Measurements from ENCODE around the gene GBE1. TPM values are rescaled to one million over a fixed set of nuclear protein-coding genes. Genes with fewer than 3 reads are reported as not detected.

The GBE1 gene
- total and polyA plus RNA-seq, 10 of the 15 experiments (the other 5 are each of a cell fraction or from before 2014, with no cell fraction given): 21.4 to 62.2 (median 41.5) TPM

DNA sequence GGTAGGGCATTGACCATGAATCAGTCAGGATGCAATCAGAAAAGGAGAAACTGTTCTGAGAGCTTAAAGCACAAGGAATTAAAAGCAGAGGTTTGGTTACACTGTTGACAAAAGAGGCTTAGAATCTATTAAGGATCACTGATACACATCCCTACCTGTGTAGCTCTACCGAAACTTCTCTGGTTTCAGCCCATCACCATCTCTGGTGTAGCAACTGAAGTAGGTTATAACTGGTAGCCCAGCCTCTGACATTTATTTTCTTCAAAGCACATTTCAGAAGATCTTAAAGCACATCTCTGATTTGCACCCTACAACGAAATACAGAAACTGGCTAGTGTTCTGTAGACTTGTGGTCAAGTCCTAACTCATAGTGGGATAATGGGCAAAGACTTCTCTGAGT, 283.7 kb downstream of the GBE1 start:
- H3K79me2 ChIP-seq (ENCODE audit: control insufficient read depth, insufficient read depth, low read length): no peaks in the 10 kb centered on the region
- H3K9me3 ChIP-seq (replicated peaks; ENCODE audit: control insufficient read depth, insufficient read depth, low read length): no peaks in the 10 kb centered on the region
- H3K9ac ChIP-seq (ENCODE audit: control insufficient read depth, insufficient read depth, low read length): no peak overlapping the region
- no TSS peak for BruUV-seq (replicated peaks)
- FAIRE-seq: no peak
- RAD21 ChIA-PET (ENCODE audit: unreplicated experiment): no interaction called here
- intact Hi-C loops (cut with micrococcal nuclease; ENCODE audit: unreplicated experiment): no loop called here
- no peak overlapping the region for H3K27ac ChIP-seq (ENCODE audit: control insufficient read depth, insufficient read depth)
- H3K4me2 ChIP-seq (ENCODE audit: control insufficient read depth, insufficient read depth): no peak overlapping the region
- no peak overlapping the region for H2AFZ ChIP-seq (ENCODE audit: control insufficient read depth, low read depth, low read length)
- no peak for DNase-seq (ENCODE audit: low read depth, low spot score)
- H3K36me3 ChIP-seq (ENCODE audit: control insufficient read depth in 2 of 2, insufficient read depth in 2 of 2, low read length in 1 of 2): no peaks in the 10 kb centered on the region
- no peaks in the 10 kb centered on the region for H3K27me3 ChIP-seq (replicated peaks in 1 of 2; ENCODE audit: control insufficient read depth in 2 of 2, insufficient read depth in 2 of 2, low read length in 1 of 2)
- no peaks in the 10 kb centered on the region for H4K20me1 ChIP-seq (ENCODE audit: control insufficient read depth, insufficient read depth)
- CTCF ChIA-PET: interaction anchor here (3.5 kb wide), 1 partner anchor 13 kb away, joined by 30 read pairs; no protein-coding TSS in a partner anchor
- H3K4me1 ChIP-seq (ENCODE audit: control insufficient read depth, insufficient read depth, low read length): no peaks in the 10 kb centered on the region
- no peak for ATAC-seq
- no peak overlapping the region for H3K4me3 ChIP-seq
- in situ Hi-C loops (cut with MboI): no loop called here
- WGBS (ENCODE audit: insufficient coverage, insufficient replicate concordance, low lambda C conversion rate, missing lambda C conversion rate): 44% methylated on average over 2 of the region's 2 CpGs
- SMC1A ChIA-PET (ENCODE audit: uncharacterized antibody, unreplicated experiment): interaction anchor here (1.5 kb wide), 1 partner anchor 15 kb away, joined by 3 read pairs; no protein-coding TSS in a partner anchor
- no peak for TF ChIP-seq SMAD1 (IDR thresholded peaks at IDR 0.05; ENCODE audit: low read depth, partially characterized antibody)
- TF ChIP-seq, protein P1, sequence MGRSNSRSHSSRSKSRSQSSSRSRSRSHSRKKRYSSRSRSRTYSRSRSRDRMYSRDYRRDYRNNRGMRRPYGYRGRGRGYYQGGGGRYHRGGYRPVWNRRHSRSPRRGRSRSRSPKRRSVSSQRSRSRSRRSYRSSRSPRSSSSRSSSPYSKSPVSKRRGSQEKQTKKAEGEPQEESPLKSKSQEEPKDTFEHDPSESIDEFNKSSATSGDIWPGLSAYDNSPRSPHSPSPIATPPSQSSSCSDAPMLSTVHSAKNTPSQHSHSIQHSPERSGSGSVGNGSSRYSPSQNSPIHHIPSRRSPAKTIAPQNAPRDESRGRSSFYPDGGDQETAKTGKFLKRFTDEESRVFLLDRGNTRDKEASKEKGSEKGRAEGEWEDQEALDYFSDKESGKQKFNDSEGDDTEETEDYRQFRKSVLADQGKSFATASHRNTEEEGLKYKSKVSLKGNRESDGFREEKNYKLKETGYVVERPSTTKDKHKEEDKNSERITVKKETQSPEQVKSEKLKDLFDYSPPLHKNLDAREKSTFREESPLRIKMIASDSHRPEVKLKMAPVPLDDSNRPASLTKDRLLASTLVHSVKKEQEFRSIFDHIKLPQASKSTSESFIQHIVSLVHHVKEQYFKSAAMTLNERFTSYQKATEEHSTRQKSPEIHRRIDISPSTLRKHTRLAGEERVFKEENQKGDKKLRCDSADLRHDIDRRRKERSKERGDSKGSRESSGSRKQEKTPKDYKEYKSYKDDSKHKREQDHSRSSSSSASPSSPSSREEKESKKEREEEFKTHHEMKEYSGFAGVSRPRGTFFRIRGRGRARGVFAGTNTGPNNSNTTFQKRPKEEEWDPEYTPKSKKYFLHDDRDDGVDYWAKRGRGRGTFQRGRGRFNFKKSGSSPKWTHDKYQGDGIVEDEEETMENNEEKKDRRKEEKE (IDR thresholded peaks at IDR 0.05): no peak
- no peak for TF ChIP-seq JUNB (IDR thresholded peaks at IDR 0.05)
- TF ChIP-seq MEF2B (IDR thresholded peaks at IDR 0.05; ENCODE audit: partially characterized antibody, poor library complexity, severe bottlenecking): no peak
- no peak for TF ChIP-seq NBN (IDR thresholded peaks at IDR 0.05)
- TF ChIP-seq LARP7 (IDR thresholded peaks at IDR 0.05): no peak
- no peak for TF ChIP-seq MYC (IDR thresholded peaks at IDR 0.05; ENCODE audit: insufficient read depth, insufficient read length, insufficient replicate concordance, low read length, severe bottlenecking)
- TF ChIP-seq, protein P2, sequence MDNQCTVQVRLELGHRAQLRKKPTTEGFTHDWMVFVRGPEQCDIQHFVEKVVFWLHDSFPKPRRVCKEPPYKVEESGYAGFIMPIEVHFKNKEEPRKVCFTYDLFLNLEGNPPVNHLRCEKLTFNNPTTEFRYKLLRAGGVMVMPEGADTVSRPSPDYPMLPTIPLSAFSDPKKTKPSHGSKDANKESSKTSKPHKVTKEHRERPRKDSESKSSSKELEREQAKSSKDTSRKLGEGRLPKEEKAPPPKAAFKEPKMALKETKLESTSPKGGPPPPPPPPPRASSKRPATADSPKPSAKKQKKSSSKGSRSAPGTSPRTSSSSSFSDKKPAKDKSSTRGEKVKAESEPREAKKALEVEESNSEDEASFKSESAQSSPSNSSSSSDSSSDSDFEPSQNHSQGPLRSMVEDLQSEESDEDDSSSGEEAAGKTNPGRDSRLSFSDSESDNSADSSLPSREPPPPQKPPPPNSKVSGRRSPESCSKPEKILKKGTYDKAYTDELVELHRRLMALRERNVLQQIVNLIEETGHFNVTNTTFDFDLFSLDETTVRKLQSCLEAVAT (IDR thresholded peaks at IDR 0.05): no peak
- TF ChIP-seq NR2C2 (IDR thresholded peaks at IDR 0.05; ENCODE audit: borderline replicate concordance, control insufficient read depth, insufficient read length, low read depth): no peak
- no peak for TF ChIP-seq ESRRA (IDR thresholded peaks at IDR 0.05; ENCODE audit: low read length)
- no peak for TF ChIP-seq ZBED1 (IDR thresholded peaks at IDR 0.05; ENCODE audit: borderline replicate concordance)
- TF ChIP-seq RCOR1 (conservative IDR thresholded peaks at IDR 0.05; ENCODE audit: low read depth, low read length): no peak
- TF ChIP-seq HDGF (IDR thresholded peaks at IDR 0.05): no peak
- TF ChIP-seq, protein P3, sequence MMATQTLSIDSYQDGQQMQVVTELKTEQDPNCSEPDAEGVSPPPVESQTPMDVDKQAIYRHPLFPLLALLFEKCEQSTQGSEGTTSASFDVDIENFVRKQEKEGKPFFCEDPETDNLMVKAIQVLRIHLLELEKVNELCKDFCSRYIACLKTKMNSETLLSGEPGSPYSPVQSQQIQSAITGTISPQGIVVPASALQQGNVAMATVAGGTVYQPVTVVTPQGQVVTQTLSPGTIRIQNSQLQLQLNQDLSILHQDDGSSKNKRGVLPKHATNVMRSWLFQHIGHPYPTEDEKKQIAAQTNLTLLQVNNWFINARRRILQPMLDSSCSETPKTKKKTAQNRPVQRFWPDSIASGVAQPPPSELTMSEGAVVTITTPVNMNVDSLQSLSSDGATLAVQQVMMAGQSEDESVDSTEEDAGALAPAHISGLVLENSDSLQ (IDR thresholded peaks at IDR 0.05): no peak
- no peak for TF ChIP-seq TCF7 (IDR thresholded peaks at IDR 0.05; ENCODE audit: borderline replicate concordance)
- TF ChIP-seq BHLHE40 (IDR thresholded peaks at IDR 0.05; ENCODE audit: borderline replicate concordance in 1 of 2, low read depth in 2 of 2, low read length in 1 of 2): no peak
- TF ChIP-seq RUNX3 (IDR thresholded peaks at IDR 0.05; ENCODE audit: low read length): no peak
- POLR2A ChIA-PET: no interaction called here
